GM12878 (cell line): Measurements from ENCODE around the gene LMO3. TPM values are rescaled to one million over a fixed set of nuclear protein-coding genes. Genes with fewer than 3 reads are reported as not detected.

ENCODE experiments used
- ATAC-seq: fragments of 200-7000 bp; cut with Tn5 transposase; 3 replicates; pipeline ENCODE4 v1.9.1; 2020; ENCODE audit warnings: mild to moderate bottlenecking, moderate library complexity
- BruUV-seq: library from RNA; stranded (reverse); fragments of 400-500 nt; replicated peaks from 2 replicates; lab custom pipeline; 2021; lab: Mats Ljungman, UMichigan
- CTCF ChIA-PET: fragments of 300-600 bp; sonication (Branson Sonifier 250); formaldehyde crosslinking; extraction: SDS; loops from one replicate; lab custom pipeline; 2021; ENCODE audit warnings: inconsistent platforms; lab: Yijun Ruan, JAX
- POLR2A ChIA-PET: fragments of 350-600 bp; formaldehyde crosslinking; extraction: SDS; loops from one replicate; lab custom pipeline; 2021; ENCODE audit warnings: inconsistent platforms; lab: Charles Lee
- RAD21 ChIA-PET: fragments of 300-600 bp; sonication (Branson Sonifier 250); formaldehyde crosslinking; loops from one replicate; lab custom pipeline; 2023; ENCODE audit warnings: antibody characterized with exemption; ENCODE audit not compliant: unreplicated experiment; lab: Charles Lee
- SMC1A ChIA-PET: fragments of 300-600 bp; sonication (Branson Sonifier 250); formaldehyde crosslinking; loops from one replicate; lab custom pipeline; 2023; ENCODE audit not compliant: unreplicated experiment, uncharacterized antibody; lab: Charles Lee
- DNase-seq: peaks from one replicate; pipeline ENCODE4 v3.0.0-alpha.2; 2011; ENCODE audit warnings: low read depth, low spot score
- FAIRE-seq: peaks from 3 replicates; lab custom pipeline; 2011; peaks lifted over from hg19 to GRCh38; lab: Jason Lieb, UNC
- H2AFZ ChIP-seq: 2 replicates; pipeline ENCODE4 v1.6.0; 2011; ENCODE audit warnings: low read depth, low read length, control low read depth; ENCODE audit not compliant: control insufficient read depth
- H3K27ac ChIP-seq: 2 replicates; pipeline ENCODE4 v1.5.1; 2011; ENCODE audit warnings: control low read depth; ENCODE audit not compliant: control insufficient read depth, insufficient read depth
- H3K27me3 ChIP-seq, 2 experiments: replicated peaks in 1 of 2; 2 replicates each; pipeline versions ENCODE4 v1.6.0 to v1.6.1; 2011; ENCODE audit warnings: low read length in 1 of 2; ENCODE audit not compliant: control insufficient read depth in 2 of 2, insufficient read depth in 2 of 2
- H3K36me3 ChIP-seq, 2 experiments: 2 replicates each; pipeline ENCODE4 v1.5.1; 2011; ENCODE audit warnings: low read length in 1 of 2; ENCODE audit not compliant: control insufficient read depth in 2 of 2, insufficient read depth in 2 of 2
- H3K4me1 ChIP-seq: 2 replicates; pipeline ENCODE4 v1.6.1; 2011; ENCODE audit warnings: mild to moderate bottlenecking, low read length, moderate library complexity, mixed read lengths; ENCODE audit not compliant: control insufficient read depth, insufficient read depth
- H3K4me2 ChIP-seq: 2 replicates; pipeline ENCODE4 v1.6.0; 2011; ENCODE audit warnings: control low read depth; ENCODE audit not compliant: control insufficient read depth, insufficient read depth
- H3K4me3 ChIP-seq: fragments of 200-600 bp; sonication (generic); 2 replicates; pipeline ENCODE4 v1.5.1; 2016
- H3K79me2 ChIP-seq: 2 replicates; pipeline ENCODE4 v1.6.0; 2011; ENCODE audit warnings: low read length; ENCODE audit not compliant: control insufficient read depth, insufficient read depth
- H3K9ac ChIP-seq: 2 replicates; pipeline ENCODE4 v1.8.0; 2011; ENCODE audit warnings: low read length, control low read depth, mixed read lengths; ENCODE audit not compliant: control insufficient read depth, insufficient read depth
- H3K9me3 ChIP-seq: replicated peaks from 3 replicates; pipeline ENCODE4 v1.5.1; 2011; ENCODE audit warnings: mild to moderate bottlenecking, low read length; ENCODE audit not compliant: control insufficient read depth, insufficient read depth
- H4K20me1 ChIP-seq: 2 replicates; pipeline ENCODE4 v1.6.0; 2011; ENCODE audit not compliant: control insufficient read depth, insufficient read depth
- ATF3 ChIP-seq: IDR thresholded peaks from 2 replicates; pipeline ENCODE4 v1.6.1; 2011; ENCODE audit warnings: low read depth, mild to moderate bottlenecking, low read length, moderate library complexity, borderline replicate concordance; ENCODE audit errors: extremely low read depth
- CBFB ChIP-seq: IDR thresholded peaks from 2 replicates; pipeline ENCODE4 v1.6.1; 2016; ENCODE audit warnings: antibody characterized with exemption, low read depth
- CHD1 ChIP-seq: IDR thresholded peaks from 2 replicates; pipeline ENCODE4 v1.6.1; 2012; ENCODE audit warnings: low read depth, low read length, improper control_type of control experiment
- EP300 ChIP-seq, 2 experiments: fragments of 150-350 bp in 1 of 2; IDR thresholded peaks; 2 replicates each; pipeline ENCODE4 v1.6.1; 2011 to 2012; ENCODE audit warnings: low read depth in 2 of 2, low read length in 2 of 2, borderline replicate concordance in 1 of 2, improper control_type of control experiment in 1 of 2, inconsistent platforms in 1 of 2; ENCODE audit not compliant: control insufficient read depth in 1 of 2
- JUNB ChIP-seq: IDR thresholded peaks from 2 replicates; pipeline ENCODE4 v1.6.1; 2016; ENCODE audit warnings: antibody characterized with exemption, mild to moderate bottlenecking
- NFIC ChIP-seq: IDR thresholded peaks from 2 replicates; pipeline ENCODE4 v1.6.1; 2012; ENCODE audit warnings: low read depth, mild to moderate bottlenecking, inconsistent platforms, low read length, moderate library complexity
- NRF1 ChIP-seq: conservative IDR thresholded peaks from 2 replicates; pipeline ENCODE4 v1.6.1; 2011; ENCODE audit warnings: mild to moderate bottlenecking, low read depth, low read length, improper control_type of control experiment
- PAX8 ChIP-seq: fragments of 450-650 bp; IDR thresholded peaks from 2 replicates; pipeline ENCODE4 v1.6.1; 2017; ENCODE audit warnings: mild to moderate bottlenecking, moderate library complexity
- PML ChIP-seq: IDR thresholded peaks from 2 replicates; pipeline ENCODE4 v1.6.1; 2012; ENCODE audit warnings: low read length, inconsistent platforms
- PRDM15 ChIP-seq: fragments of 450-650 bp; formaldehyde crosslinking; IDR thresholded peaks from 2 replicates; pipeline ENCODE4 v1.4.0; 2020; ENCODE audit warnings: mild to moderate bottlenecking, moderate library complexity
- RAD51 ChIP-seq: fragments of 450-650 bp; IDR thresholded peaks from 2 replicates; pipeline ENCODE4 v1.6.1; 2016; ENCODE audit warnings: moderate library complexity, mild to moderate bottlenecking, inconsistent platforms
- YBX1 ChIP-seq: fragments of 450-650 bp; IDR thresholded peaks from 2 replicates; pipeline ENCODE4 v1.6.1; 2016; ENCODE audit warnings: antibody characterized with exemption
- YY1 ChIP-seq: IDR thresholded peaks from 2 replicates; pipeline ENCODE4 v1.6.1; 2011; ENCODE audit warnings: low read depth, mild to moderate bottlenecking, low read length
- ZBTB33 ChIP-seq: fragments of 450-650 bp; IDR thresholded peaks from 2 replicates; pipeline ENCODE4 v1.6.1; 2017; ENCODE audit warnings: mild to moderate bottlenecking
- WGBS: methylation state at CpG from one replicate; pipeline ENCODE4 v1.1.6; 2016; ENCODE audit warnings: low lambda C conversion rate; ENCODE audit not compliant: insufficient replicate concordance, insufficient coverage; ENCODE audit errors: missing lambda C conversion rate; 5-methylcytosine and 5-hydroxymethylcytosine counted together
- in situ Hi-C: fragments of 300-500 bp; cut with MboI; formaldehyde crosslinking; loops from 9 replicates; pipeline ENCODE4 v1.14.3; 2018; ENCODE audit warnings: mixed read lengths
- intact Hi-C: fragments of 100-400 bp; cut with micrococcal nuclease; formaldehyde crosslinking; loops from one replicate; pipeline ENCODE4 v1.14.2; 2022; ENCODE audit not compliant: unreplicated experiment
- polyA plus RNA-seq, 11 experiments: library from polyadenylated mRNA; depleted of rRNA in 4 of 11; unstranded in 6 of 11; stranded (reverse) in 5 of 11; fragments of >200 nt; fragmentation: Nextera tagmentation in 4 of 11; fragmentation: Illumina TruSeq in 1 of 11; extraction: Ambion mirVana in 4 of 11; extraction: Trizol in 1 of 11; gene quantifications; 1 replicate in 1 of 11; 2 replicates in 10 of 11; pipeline versions ENCODE4 v1.2.1 to v1.2.3, GENCODE V29; 2011 to 2016; ENCODE audit warnings: inconsistent platforms in 2 of 11, missing spikeins in 2 of 11, low read depth in 1 of 11
- total RNA-seq, 4 experiments: library from RNA; depleted of rRNA in 3 of 4; stranded (reverse); fragments of >200 nt in 3 of 4; fragmentation: Illumina TruSeq in 1 of 4; extraction: Trizol in 1 of 4; gene quantifications; 2 replicates each; pipeline versions ENCODE4 v1.2.1 to v1.2.3, GENCODE V29; 2013 to 2021

The LMO3 gene
- total and polyA plus RNA-seq, 10 of the 15 experiments (the other 5 are each of a cell fraction or from before 2014, with no cell fraction given): 1.6 to 13.5 (median 1.9) TPM

GRCh38 chr12:16573398-16574077, 32.4 kb downstream of the LMO3 start:
- FAIRE-seq (no peak), ATAC-seq (no peak)
- 62% methylated on average over 21 of the region's 21 CpGs for WGBS

More at GRCh38 chr12:16573398-16574077, 32.4 kb downstream of the LMO3 start:
- in situ Hi-C loops: no loop called here
- H2AFZ ChIP-seq: no peak overlapping the region
- TF ChIP-seq PAX8 (no peak), NFIC (no peak), CHD1 (no peak), YY1 (no peak), RAD51 (no peak), PML (no peak), EP300 (IDR thresholded peaks at IDR 0.05; ENCODE audit: borderline replicate concordance in 1 of 2, control insufficient read depth in 1 of 2, low read depth in 2 of 2, low read length in 2 of 2) (no peak), ZBTB33 (no peak), JUNB (no peak), YBX1 (no peak), PRDM15 (CRISPR knock-in tag) (no peak), CBFB (no peak), NRF1 (no peak), ATF3 (no peak)
- TF ChIP-seq, all 136 proteins: peak for 0
- RAD21 ChIA-PET: interaction anchor here (1.0 to 1.1 kb wide), 2 partner anchors 19 to 33 kb away, joined by 3 read pairs; no protein-coding TSS in a partner anchor
- no peaks in the 10 kb centered on the region for H4K20me1 ChIP-seq
- CTCF ChIA-PET: no interaction called here
- SMC1A ChIA-PET: interaction anchor here (1.6 kb wide), 1 partner anchor 34 kb away, joined by 4 read pairs; no protein-coding TSS in a partner anchor
- H3K9me3 ChIP-seq: no peaks in the 10 kb centered on the region
- DNase-seq: no peak
- H3K4me3 ChIP-seq: no peak overlapping the region
- H3K36me3 ChIP-seq: no peaks in the 10 kb centered on the region
- no peak overlapping the region for H3K9ac ChIP-seq
- intact Hi-C loops: no loop called here
- H3K4me2 ChIP-seq: no peak overlapping the region
- H3K27ac ChIP-seq: no peak overlapping the region
- no peaks in the 10 kb centered on the region for H3K79me2 ChIP-seq
- H3K4me1 ChIP-seq: no peaks in the 10 kb centered on the region
- BruUV-seq: no TSS peak
- POLR2A ChIA-PET: no interaction called here
- H3K27me3 ChIP-seq: no peaks in the 10 kb centered on the region
